Posterior cingulate gyrus (tissue), 11 donors: Measurements from ENCODE around the gene MRPL53.

ENCODE experiments used
- DNase-seq, 10 donors: peaks; one replicate each; pipeline versions ENCODE4 v3.0.0 to v3.0.0-alpha.2; 2020 to 2021; ENCODE audit warnings: mixed read lengths in 3 of 10
- intact Hi-C: fragments of 100-400 bp; cut with DNase I; formaldehyde crosslinking; loops from one replicate; pipeline ENCODE4 v1.15.1; 2023

Gene MRPL53

DNA sequence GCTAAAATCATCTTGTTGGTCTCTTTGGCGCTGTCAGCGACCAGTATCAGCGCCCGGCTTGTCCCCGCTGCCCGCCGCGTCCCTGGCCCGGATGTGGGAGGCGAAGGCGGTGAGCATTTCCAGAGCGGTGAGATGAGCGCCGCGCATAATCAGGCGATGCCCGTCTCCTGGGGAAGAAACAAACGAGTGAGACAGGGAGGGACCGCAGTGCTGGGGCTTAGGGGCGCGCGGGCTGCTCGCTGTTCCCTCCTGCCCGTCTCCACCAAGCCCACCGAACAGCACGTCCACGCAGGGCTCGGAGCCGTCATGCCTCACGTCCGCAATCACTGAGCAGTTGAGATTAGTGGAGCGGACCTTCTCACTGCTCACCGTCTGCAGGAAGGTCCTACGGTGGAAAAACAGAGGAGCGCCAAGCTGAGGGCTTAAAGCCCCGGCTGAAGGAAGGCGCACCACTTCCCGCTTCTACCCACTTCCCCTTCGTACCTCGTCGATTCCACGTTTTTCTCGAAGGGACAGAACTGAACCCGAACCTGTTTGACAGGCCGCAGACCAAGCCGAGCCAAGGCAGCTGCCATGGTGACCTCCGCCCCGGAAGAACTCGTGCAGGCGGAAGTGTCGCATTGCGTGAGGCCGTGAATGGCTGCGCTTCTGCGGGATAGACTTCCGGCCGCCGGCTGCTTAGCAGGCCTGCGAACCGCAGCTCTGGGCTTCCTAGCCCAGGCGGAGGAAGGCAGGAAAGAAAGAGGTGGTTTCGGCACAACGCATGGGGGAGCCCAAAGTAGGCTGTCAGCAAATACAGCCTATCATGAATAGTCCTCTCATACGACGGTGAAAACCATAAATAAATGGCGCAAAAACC, at the start of gene MRPL53:
TSS of gene MRPL53 (minus strand) at position 595 of the 859 bp plus-strand sequence. CDS start at position 575, 20 bp downstream.
- intact Hi-C loops: no loop called here
- DNase-seq: peak; percentile 93 to 99 (median 96)

DNA sequence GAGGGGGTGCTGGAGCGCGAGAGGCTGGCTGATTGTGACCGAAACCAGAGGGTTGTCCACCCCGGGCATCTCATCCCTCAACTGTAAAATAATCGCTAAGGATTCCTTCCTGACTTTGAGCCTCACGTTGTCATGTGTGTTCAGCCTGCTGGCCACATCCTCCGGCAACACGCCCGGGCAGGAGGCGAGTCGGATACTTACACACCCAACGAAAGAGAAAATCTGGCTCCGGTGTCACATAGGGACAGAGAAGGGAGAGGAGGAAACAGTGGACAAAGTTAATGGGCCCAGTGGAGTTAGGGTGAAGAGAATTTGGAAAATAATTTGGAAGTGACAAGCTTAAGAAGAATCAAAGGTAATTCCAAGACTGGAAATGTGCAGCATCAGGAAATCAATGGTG, 44.2 kb upstream of the MRPL53 start:
- intact Hi-C loops: no loop called here
- no peak for DNase-seq

- peak in 6 of 10 donors; percentile 27 to 92 (median 68) for DNase-seq
- intact Hi-C loops: no loop called here
Measured at GRCh38 chr2:74515981-74516633, 43.6 kb upstream of the MRPL53 start.

- intact Hi-C loops: no loop called here
Measured at GRCh38 chr2:74515271-74515980, 42.9 kb upstream of the MRPL53 start.

DNA sequence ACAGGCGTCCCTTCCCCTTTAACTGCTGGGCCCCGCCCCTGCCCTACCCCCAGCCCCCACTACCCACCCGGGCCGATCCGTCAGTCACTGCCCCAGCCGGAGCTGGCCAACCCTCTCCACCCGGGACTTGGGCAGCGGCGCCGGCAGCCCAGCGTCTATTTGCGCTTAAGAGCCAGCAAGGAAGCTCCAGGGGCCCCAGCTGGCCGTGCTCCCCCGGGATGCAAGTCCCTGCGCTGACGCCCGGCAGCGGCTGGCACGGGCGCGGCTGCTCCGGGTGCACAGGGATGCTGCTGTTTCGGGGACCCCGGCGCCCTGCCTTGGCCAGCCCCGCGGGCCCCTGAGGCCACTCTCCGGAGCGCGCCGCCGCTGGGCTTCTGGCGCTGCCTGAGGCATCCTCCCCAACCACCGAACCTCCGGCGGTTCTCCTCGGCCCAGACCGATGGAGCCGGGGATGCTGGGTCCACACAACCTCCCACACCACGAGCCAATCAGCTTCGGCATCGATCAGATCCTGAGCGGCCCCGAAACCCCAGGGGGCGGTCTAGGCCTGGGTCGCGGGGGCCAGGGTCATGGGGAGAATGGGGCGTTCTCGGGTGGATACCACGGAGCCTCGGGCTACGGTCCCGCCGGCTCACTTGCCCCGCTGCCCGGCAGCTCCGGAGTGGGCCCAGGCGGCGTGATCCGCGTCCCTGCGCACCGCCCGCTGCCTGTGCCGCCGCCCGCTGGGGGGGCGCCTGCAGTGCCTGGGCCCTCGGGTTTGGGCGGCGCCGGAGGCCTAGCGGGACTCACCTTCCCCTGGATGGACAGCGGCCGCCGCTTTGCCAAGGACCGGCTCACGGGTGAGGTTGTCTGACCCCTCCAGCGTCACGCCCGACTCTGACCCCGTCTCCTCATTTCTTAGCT, 42.1 kb upstream of the MRPL53 start, which contains the start of gene TLX2:
TSS of gene TLX2 (plus strand) at position 83 of the 903 bp plus-strand sequence. CDS start at position 440, 357 bp downstream.
- DNase-seq: peak in 1 of 10 donors; percentile 73
- intact Hi-C loops: no loop called here

More at GRCh38 chr2:74515271-74515980, 42.9 kb upstream of the MRPL53 start:
- DNase-seq: peak in 2 of 10 donors; percentile 53 to 59

DNA sequence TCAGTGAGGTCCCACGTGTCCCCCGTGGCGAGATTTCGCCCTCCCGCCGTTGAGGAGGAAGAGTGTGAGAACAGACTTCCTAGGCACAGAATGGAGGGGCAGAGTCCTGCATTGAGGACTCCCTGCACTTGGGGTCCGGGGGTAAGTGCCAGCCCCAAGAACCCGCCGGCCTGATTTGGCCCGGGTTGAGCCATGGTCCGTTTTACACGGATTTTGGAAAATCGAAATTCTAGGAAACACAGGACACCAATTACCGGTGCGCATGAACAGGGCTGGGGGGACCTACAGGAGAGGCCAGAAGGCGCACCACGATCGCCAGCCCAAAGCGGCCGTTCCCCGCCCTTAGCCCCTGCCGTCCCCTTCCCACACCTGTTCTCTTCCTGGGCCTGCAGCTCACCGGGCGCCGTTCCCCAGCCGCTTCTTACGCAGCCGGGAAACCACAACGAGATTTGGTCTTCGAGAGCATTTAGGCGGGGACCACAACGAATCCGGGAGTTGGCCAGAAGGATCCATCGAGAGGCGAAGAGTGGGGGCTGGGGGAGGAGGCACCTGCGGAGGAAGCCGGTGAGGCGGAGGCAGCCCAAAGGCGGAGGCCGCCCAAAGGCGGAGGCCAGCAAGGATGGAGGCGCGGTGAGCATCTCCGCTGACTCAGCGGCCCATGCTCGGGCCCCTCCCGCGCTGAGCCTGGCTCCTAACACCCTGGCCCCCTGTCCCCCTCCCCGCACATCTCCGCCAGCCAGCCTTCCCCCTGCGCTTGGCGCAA, 41.3 kb upstream of the MRPL53 start:
- intact Hi-C loops: no loop called here
- DNase-seq: peak in 1 of 10 donors; percentile 72

DNA sequence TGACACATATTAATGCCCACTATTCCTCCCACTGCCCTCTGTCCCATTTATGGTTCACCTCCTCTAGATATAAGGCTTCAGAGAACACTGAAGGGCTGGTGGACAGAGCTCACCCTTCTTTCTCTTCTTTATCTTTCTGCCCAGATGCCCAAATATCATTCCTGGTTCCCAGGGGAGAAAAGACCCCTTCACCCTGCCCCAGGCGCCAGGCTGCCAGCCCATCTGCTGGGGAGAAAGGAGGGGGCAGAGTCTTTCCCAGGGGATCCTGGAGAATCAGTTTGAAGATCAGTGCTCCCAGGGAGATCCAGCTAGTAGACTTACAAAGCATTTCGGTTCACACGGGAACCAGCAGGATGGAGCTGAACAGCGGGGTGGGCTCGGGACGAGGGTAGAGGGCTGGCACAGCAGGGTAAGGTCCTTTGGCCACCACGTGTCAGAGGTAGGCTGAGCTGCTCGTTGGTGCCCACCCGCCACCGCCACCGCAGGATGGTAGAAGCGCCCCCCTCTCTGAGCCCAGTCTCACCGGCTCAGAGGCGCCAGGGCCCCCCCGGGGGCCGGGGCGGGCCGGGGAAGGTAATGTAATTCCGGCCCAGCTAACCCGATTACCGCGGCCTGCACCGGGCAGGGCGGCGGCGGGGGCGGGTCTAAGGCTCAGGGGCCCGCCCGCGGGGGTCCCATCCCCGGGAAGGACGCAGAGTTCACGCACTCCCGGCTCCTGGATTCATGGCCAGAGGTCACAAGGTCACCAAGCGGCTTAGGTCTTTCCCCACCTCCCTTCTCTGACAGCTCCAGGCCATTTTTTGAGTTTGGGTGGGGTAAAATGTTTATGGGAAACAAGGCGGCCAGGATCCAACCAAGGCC, 40.5 kb upstream of the MRPL53 start:
- peak in 2 of 10 donors; percentile 33 to 59 for DNase-seq
- intact Hi-C loops: no loop called here

- intact Hi-C loops: no loop called here
- peak in 2 of 10 donors; percentile 8 to 35 for DNase-seq
Measured at GRCh38 chr2:74511104-74511989, 38.9 kb upstream of the MRPL53 start.

DNA sequence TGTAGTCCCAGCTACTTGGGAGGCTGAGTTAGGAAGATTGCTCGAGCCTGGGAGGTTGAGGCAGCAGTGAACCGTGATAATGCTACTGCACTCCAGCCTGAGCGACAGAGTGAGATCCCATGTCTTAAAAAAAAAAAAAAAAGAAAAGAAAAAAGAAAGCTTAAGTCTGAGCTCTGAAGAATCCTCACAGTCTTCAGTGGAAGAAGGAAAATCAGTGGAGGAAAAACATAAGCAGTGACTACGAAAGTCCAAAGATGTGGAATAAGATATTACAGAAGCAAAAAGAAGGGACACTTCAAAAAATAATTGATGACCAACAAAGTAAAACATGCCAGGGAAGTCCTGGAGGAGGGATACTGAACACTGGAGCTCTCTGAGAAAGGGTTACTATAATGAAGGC, 37.8 kb upstream of the MRPL53 start:
- no peak for DNase-seq
- intact Hi-C loops: no loop called here

DNA sequence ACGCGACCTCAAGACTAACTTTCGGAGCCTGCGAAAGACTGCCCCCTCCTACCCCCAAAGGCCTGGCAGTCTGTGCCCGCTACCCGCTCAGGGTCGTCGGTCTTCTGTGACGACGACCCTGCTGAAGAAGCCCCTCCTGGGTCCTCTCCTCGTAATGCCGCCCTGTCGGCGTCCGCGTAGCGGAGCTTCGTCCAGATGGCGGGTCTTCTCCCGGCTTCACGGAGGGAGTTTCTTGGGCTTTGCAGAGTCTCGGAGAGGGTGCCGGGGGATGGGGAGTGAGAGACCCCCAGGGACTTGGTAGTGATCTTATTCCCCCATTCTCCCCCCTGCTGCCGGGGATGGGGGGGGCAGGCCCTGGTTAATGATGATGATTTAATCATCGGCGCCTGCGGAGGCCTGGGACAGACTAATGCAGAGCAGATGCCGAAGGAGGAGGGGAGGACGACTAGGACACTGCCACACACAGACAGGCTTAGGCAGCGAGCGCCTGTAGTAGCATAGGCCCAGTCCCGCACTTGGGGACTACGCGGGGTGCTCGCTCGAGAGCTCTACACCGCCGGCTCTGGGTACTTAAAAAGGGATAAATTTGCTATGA, 35.5 kb upstream of the MRPL53 start:
- DNase-seq: peak in 4 of 10 donors; percentile 15 to 87 (median 66)
- intact Hi-C loops: loop anchor here (1.0 kb wide), 2 partner anchors 21 to 25 kb away; partner anchors contain the start of genes AUP1, HTRA2 and TTC31

DNA sequence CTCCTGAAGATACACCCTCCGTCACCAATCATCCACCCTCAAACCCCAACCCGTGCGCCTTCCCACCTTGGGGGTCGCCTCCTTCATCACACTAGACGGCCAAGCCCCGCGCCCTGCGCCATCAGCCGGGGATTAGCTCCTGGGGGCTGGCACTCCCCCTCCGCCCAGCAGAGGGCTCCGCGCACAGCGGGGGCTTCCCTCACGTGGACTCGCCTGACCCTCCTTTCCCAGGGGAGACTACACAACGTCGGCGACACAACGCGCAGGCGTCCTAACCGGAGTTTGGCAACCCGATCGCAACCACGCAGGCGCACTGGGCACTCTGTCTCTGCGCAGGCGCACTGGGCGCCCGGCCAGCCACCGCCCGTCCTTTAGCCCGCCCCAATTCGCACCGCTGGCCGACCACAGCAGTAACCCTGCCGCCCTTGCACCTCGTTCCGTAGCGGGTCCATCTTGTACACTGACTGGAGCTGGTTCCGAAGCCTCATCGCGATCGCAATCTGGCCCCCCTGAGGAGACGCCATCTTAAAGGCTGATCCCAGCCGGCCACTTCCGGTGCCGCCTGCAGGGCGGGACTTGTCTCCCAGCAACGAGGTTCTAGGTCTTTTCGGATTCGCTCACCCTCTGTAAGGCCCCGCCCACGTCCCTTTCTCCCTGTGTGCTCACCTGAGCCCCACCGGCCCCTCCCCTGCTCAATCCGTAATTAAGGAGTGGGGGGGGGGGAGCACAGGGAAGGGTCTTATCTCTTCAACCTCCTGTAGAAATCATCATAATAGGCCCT, 34.9 kb upstream of the MRPL53 start, which contains the start of gene PCGF1:
TSS of gene PCGF1 (minus strand) at position 551 of the 781 bp plus-strand sequence. CDS start at position 524, 27 bp downstream.
- intact Hi-C loops: loop anchor here (1.0 kb wide), 1 partner anchor 24 kb away; the partner anchor contains the start of gene TTC31
- DNase-seq: peak; percentile 91 to 99 (median 98)

DNA sequence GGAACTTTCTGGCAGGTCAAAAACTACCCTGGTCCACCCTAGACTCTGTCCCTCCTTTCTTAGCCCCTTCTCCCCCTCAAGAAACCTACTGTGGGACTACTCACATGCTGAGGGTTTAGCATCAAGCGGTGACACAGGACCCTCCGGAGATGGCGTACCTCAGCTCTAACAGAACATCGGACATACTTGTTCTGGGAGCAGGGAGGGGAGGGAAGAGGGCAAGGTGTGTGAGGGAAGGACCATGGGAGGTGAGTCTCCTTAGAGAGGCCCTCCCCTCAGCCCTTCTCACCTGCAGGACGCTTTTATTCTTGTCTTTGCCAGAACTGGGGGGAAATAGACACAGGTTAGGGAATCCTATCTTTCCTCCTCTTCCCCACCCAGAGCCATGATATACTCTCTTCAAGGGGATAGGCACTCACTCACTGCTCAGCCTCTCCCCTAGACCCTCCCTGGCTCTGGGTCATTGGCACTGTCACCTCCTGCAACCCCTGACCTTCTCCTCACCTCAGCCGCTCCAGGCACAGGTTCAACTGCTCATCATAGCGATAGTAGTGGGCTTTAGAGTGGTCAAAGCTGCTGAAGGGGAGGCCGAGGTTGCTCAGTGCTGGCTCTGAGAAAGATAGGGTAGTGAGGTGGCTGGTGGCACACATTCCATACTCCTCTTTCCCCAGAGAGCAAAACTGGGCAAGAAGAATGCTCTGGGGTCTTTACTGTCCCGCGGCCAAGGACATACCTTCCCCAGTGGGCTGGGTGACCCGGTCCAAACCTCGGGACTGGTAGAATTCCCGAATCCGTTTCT, 33.2 kb upstream of the MRPL53 start:
- intact Hi-C loops: no loop called here
- peak in 2 of 10 donors; percentile 31 to 75 for DNase-seq

- intact Hi-C loops: loop anchor here (5.0 kb wide), 1 partner anchor 83 kb away; no protein-coding TSS in a partner anchor
- DNase-seq: peak in 1 of 10 donors; percentile 7
Measured at GRCh38 chr2:74504591-74504990, 32.1 kb upstream of the MRPL53 start.
